K562 (cell line): ENCODE measurements around the gene ELMO1. TPM values are rescaled to one million over a fixed set of nuclear protein-coding genes. Genes with fewer than 3 reads are reported as not detected.

Experiments
- ATAC-seq: fragments of 200-7000 bp; cut with Tn5 transposase; 3 replicates; pipeline ENCODE4 v1.9.1; 2020; ENCODE audit warnings: moderate library complexity
- BruUV-seq: library from RNA; stranded (reverse); fragments of 400-500 nt; replicated peaks from 2 replicates; lab custom pipeline; 2021; lab: Mats Ljungman, UMichigan
- CTCF ChIA-PET: fragments of 300-600 bp; formaldehyde crosslinking; extraction: SDS; loops from one replicate; lab custom pipeline; 2021; ENCODE audit warnings: low intra/inter-chr PET ratio; lab: Yijun Ruan, JAX
- POLR2A ChIA-PET: fragments of 300-600, 350-650 bp; sonication (Branson Sonifier 250); formaldehyde crosslinking; extraction: SDS; loops from one replicate; lab custom pipeline; 2021; ENCODE audit warnings: antibody characterized with exemption, inconsistent platforms; lab: Yijun Ruan, JAX
- DNase-seq, 4 experiments: peaks; one replicate each; pipeline versions ENCODE4 v3.0.0 to v3.0.0-alpha.2; 2011 to 2018; ENCODE audit warnings: low spot score in 3 of 4, mixed read lengths in 3 of 4; ENCODE audit errors: extremely low read depth in 1 of 4
- FAIRE-seq: peaks from 2 replicates; lab custom pipeline; 2011; peaks lifted over from hg19 to GRCh38; lab: Jason Lieb, UNC
- H2AFZ ChIP-seq: 2 replicates; pipeline ENCODE4 v1.6.0; 2011; ENCODE audit warnings: low read depth, low read length, control low read depth, inconsistent platforms
- H3K27ac ChIP-seq: fragments of 200-600 bp; 3 replicates; pipeline ENCODE4 v1.8.0; 2011; ENCODE audit warnings: low read depth, mild to moderate bottlenecking, control low read depth, inconsistent platforms, low read length, moderate library complexity, mixed read lengths; ENCODE audit errors: extremely low read depth
- H3K27me3 ChIP-seq, 2 experiments: fragments of 300-600 bp in 1 of 2; 2 replicates in 1 of 2; 3 replicates in 1 of 2; pipeline versions ENCODE4 v1.6.0 to v1.8.0; 2011; ENCODE audit warnings: inconsistent platforms in 2 of 2, low read length in 2 of 2, mild to moderate bottlenecking in 1 of 2, mixed read lengths in 1 of 2, moderate library complexity in 1 of 2; ENCODE audit not compliant: control insufficient read depth in 2 of 2, insufficient read depth in 2 of 2
- H3K36me3 ChIP-seq: fragments of 300-600 bp; 3 replicates; pipeline ENCODE4 v1.8.0; 2011; ENCODE audit warnings: mild to moderate bottlenecking, low read length, inconsistent platforms; ENCODE audit not compliant: control insufficient read depth, insufficient read depth
- H3K4me1 ChIP-seq, 2 experiments: fragments of 200-600 bp in 1 of 2; replicated peaks in 1 of 2; 2 replicates in 1 of 2; 3 replicates in 1 of 2; pipeline versions ENCODE4 v1.5.1 to v1.8.0; 2011; ENCODE audit warnings: inconsistent platforms in 2 of 2, low read length in 2 of 2, mild to moderate bottlenecking in 1 of 2, mixed read lengths in 1 of 2, moderate library complexity in 1 of 2; ENCODE audit not compliant: control insufficient read depth in 2 of 2, insufficient read depth in 2 of 2
- H3K4me2 ChIP-seq: 2 replicates; pipeline ENCODE4 v1.6.1; 2011; ENCODE audit warnings: low read length, control low read depth, inconsistent platforms, mixed read lengths; ENCODE audit not compliant: insufficient read depth
- H3K4me3 ChIP-seq: fragments of 200-600 bp; sonication (generic), shearing (Covaris generic); 2 replicates; pipeline ENCODE4 v1.5.1; 2016; ENCODE audit warnings: control low read depth, inconsistent platforms
- H3K79me2 ChIP-seq: fragments of 200-600 bp; 3 replicates; pipeline ENCODE4 v1.8.0; 2011; ENCODE audit warnings: low read length, inconsistent platforms; ENCODE audit not compliant: control insufficient read depth, insufficient read depth
- H3K9ac ChIP-seq, 2 experiments: 2 replicates each; pipeline versions ENCODE4 v1.6.0 to v1.6.1; 2011; ENCODE audit warnings: low read depth in 2 of 2, low read length in 2 of 2, control low read depth in 1 of 2, inconsistent platforms in 1 of 2, mild to moderate bottlenecking in 1 of 2, mixed read lengths in 1 of 2; ENCODE audit not compliant: insufficient read depth in 1 of 2
- H3K9me1 ChIP-seq: one replicate; pipeline ENCODE4 v1.6.0; 2011; ENCODE audit warnings: inconsistent platforms, mild to moderate bottlenecking, low read length, moderate library complexity; ENCODE audit not compliant: control insufficient read depth, insufficient read depth
- H3K9me3 ChIP-seq: replicated peaks from 2 replicates; pipeline ENCODE4 v1.5.1; 2011; ENCODE audit warnings: low read depth, low read length, inconsistent platforms; ENCODE audit not compliant: control insufficient read depth, insufficient read depth
- H4K20me1 ChIP-seq: replicated peaks from 2 replicates; pipeline ENCODE4 v1.6.1; 2011; ENCODE audit warnings: low read length, inconsistent platforms, mixed read lengths; ENCODE audit not compliant: control insufficient read depth, insufficient read depth
- ASH1L ChIP-seq: fragments of 450-650 bp; IDR thresholded peaks from 2 replicates; pipeline ENCODE4 v1.6.1; 2018; ENCODE audit warnings: borderline replicate concordance, mild to moderate bottlenecking, low read depth; ENCODE audit not compliant: partially characterized antibody
- ELK1 ChIP-seq: sonication (generic); formaldehyde crosslinking; IDR thresholded peaks from 2 replicates; pipeline ENCODE4 v1.8.1; 2022; ENCODE audit warnings: missing genetic modification reagents
- GATAD2A ChIP-seq: fragments of 450-650 bp; IDR thresholded peaks from 2 replicates; pipeline ENCODE4 v1.6.1; 2017
- HNRNPLL ChIP-seq: fragments of 200-400 bp; formaldehyde crosslinking; IDR thresholded peaks from 2 replicates; pipeline ENCODE4 v1.6.1; 2017; ENCODE audit warnings: low read length, low read depth, mild to moderate bottlenecking; ENCODE audit not compliant: poor library complexity, severe bottlenecking
- NEUROD1 ChIP-seq: fragments of 150-350 bp; IDR thresholded peaks from 2 replicates; pipeline ENCODE4 v1.6.1; 2014; ENCODE audit warnings: borderline replicate concordance, low read length, low read depth; ENCODE audit not compliant: partially characterized antibody
- SETDB1 ChIP-seq: IDR thresholded peaks from one replicate; pipeline ENCODE4 v1.6.1; 2012; ENCODE audit warnings: low read length, control low read depth, inconsistent platforms
- ZNF133 ChIP-seq: fragments of 250-450 bp; sonication (Bioruptor Pico); IDR thresholded peaks from 2 replicates; pipeline ENCODE4 v1.4.0; 2020; ENCODE audit warnings: mild to moderate bottlenecking
- ZNF668 ChIP-seq: fragments of 250-450 bp; sonication (Bioruptor Pico); IDR thresholded peaks from 2 replicates; pipeline ENCODE4 v1.8.0; 2022; ENCODE audit warnings: mild to moderate bottlenecking, inconsistent platforms
- WGBS: fragments of 100-300 bp; shearing (Covaris generic); methylation state at CpG from one replicate; pipeline ENCODE4 v1.1.6; 2016; ENCODE audit warnings: low coverage, mixed read lengths; ENCODE audit not compliant: insufficient coverage; ENCODE audit errors: missing lambda C conversion rate; 5-methylcytosine and 5-hydroxymethylcytosine counted together
- in situ Hi-C: fragments of 300-500 bp; cut with MboI; formaldehyde crosslinking; loops from 4 replicates; pipeline ENCODE4 v1.15.0; 2018; ENCODE audit warnings: inconsistent platforms, mixed read lengths
- intact Hi-C: fragments of 100-400 bp; cut with micrococcal nuclease; formaldehyde crosslinking; loops from 2 replicates; pipeline ENCODE4 v1.14.2; 2022
- polyA plus RNA-seq, 8 experiments: library from polyadenylated mRNA; depleted of rRNA in 4 of 8; stranded (reverse) in 5 of 8; unstranded in 3 of 8; fragments of >200 nt; fragmentation: Nextera tagmentation in 2 of 8; fragmentation: Illumina TruSeq in 1 of 8; extraction: Ambion mirVana in 2 of 8; extraction: Trizol in 1 of 8; gene quantifications; 2 replicates each; pipeline versions ENCODE4 v1.2.1 to v1.2.3, GENCODE V29; 2011 to 2014; ENCODE audit warnings: inconsistent platforms in 1 of 8, missing spikeins in 1 of 8
- total RNA-seq, 7 experiments: library from RNA; depleted of rRNA in 6 of 7; stranded (reverse); fragments of >200 nt in 6 of 7; fragmentation: Illumina TruSeq in 2 of 7; extraction: Trizol in 2 of 7; gene quantifications; 2 replicates each; pipeline versions ENCODE4 v1.2.1 to v1.2.3, GENCODE V29; 2011 to 2021; ENCODE audit warnings: low replicate concordance in 1 of 7

The ELMO1 gene
- total and polyA plus RNA-seq, 9 of the 15 experiments (the other 6 are each of a cell fraction or from before 2014, with no cell fraction given) = 0.36 to 7.2 (median 3.6) TPM

- intact Hi-C loops = no loop called here
- H3K79me2 ChIP-seq = no peaks in the 10 kb centered on the region
- H3K4me2 ChIP-seq = no peak overlapping the region
- H3K27me3 ChIP-seq = peaks cover 0 to 9% of the 10 kb centered on the region in 2 experiments; a peak in 1 of 5 replicates
- in situ Hi-C loops = no loop called here
- no peak overlapping the region for H3K4me3 ChIP-seq
- ChIA-PET POLR2A (interaction anchor here (0.9 kb wide), 1 partner anchor 32 kb away, joined by 3 read pairs; no protein-coding TSS in a partner anchor), CTCF (no interaction called here)
- FAIRE-seq = no peak
- H3K9me3 ChIP-seq = no peaks in the 10 kb centered on the region
- H4K20me1 ChIP-seq = no peaks in the 10 kb centered on the region
- H3K9me1 ChIP-seq = no peaks in the 10 kb centered on the region
- no TSS peak for BruUV-seq
- no peak overlapping the region for H2AFZ ChIP-seq
- 26% methylated on average over 4 of the region's 4 CpGs for WGBS
- no peak for DNase-seq
- no peak for ATAC-seq
- H3K27ac ChIP-seq = no peak overlapping the region
- no peak for TF ChIP-seq GATAD2A
- TF ChIP-seq ELK1 (CRISPR knock-in tag) = no peak
- TF ChIP-seq ZNF133 = no peak
- TF ChIP-seq ZNF668 = no peak
- TF ChIP-seq NEUROD1 = no peak
- no peak for TF ChIP-seq ASH1L
- no peak for TF ChIP-seq SETDB1
- no peak for TF ChIP-seq HNRNPLL
- H3K9ac ChIP-seq = no peak overlapping the region
- no peaks in the 10 kb centered on the region for H3K4me1 ChIP-seq
- H3K36me3 ChIP-seq = no peaks in the 10 kb centered on the region
These were observed 125.8 kb downstream of the ELMO1 start for GRCh38 chr7:37322831-37323230.
